PC-9 (cell line): ENCODE measurements around the gene TUBB8. TPM values are rescaled to one million over a fixed set of nuclear protein-coding genes. Genes with fewer than 3 reads are reported as not detected.
A peak's percentile ranks its signal among the peaks of the same experiment; 100 is the strongest.

Experiments used
- BruUV-seq: library from RNA; stranded (reverse); fragments of 400-500 nt; replicated peaks from 2 replicates; lab custom pipeline; 2021; lab: Mats Ljungman, UMichigan
- CTCF ChIA-PET: fragments of 300-600 bp; sonication (Branson Sonifier 250); formaldehyde crosslinking; loops from one replicate; lab custom pipeline; 2022; ENCODE audit warnings: antibody characterized with exemption; lab: Charles Lee
- POLR2A ChIA-PET: fragments of 300-600 bp; sonication (Branson Sonifier 250); formaldehyde crosslinking; loops from one replicate; lab custom pipeline; 2022; ENCODE audit warnings: antibody characterized with exemption; ENCODE audit not compliant: unreplicated experiment; lab: Charles Lee
- DNase-seq, 2 experiments: peaks; one replicate each; pipeline versions ENCODE4 v3.0.0 to v3.0.0-alpha.2; 2015 to 2022; ENCODE audit warnings: mixed read lengths in 1 of 2
- H2AFZ ChIP-seq: fragments of 200-600 bp; sonication (generic); 2 replicates; pipeline ENCODE4 v1.8.1; 2017; ENCODE audit warnings: antibody characterized with exemption
- H3F3A ChIP-seq: fragments of 200-600 bp; sonication (generic); 2 replicates; pipeline ENCODE4 v1.8.1; 2017; ENCODE audit warnings: antibody characterized with exemption, mild to moderate bottlenecking, low read depth; ENCODE audit not compliant: insufficient read depth
- H3K27ac ChIP-seq: fragments of 200-600 bp; sonication (generic); 2 replicates; pipeline ENCODE4 v1.6.1; 2016; ENCODE audit warnings: mixed run types
- H3K27me3 ChIP-seq: fragments of 200-600 bp; sonication (generic); 2 replicates; pipeline ENCODE4 v1.6.1; 2016; ENCODE audit warnings: low read depth, mixed run types; ENCODE audit not compliant: insufficient read depth
- H3K36me3 ChIP-seq: fragments of 200-600 bp; sonication (generic); 2 replicates; pipeline ENCODE4 v1.6.1; 2016; ENCODE audit warnings: low read depth, mixed run types
- H3K4me1 ChIP-seq: fragments of 200-600 bp; sonication (generic); replicated peaks from 2 replicates; pipeline ENCODE4 v1.6.1; 2016; ENCODE audit warnings: mixed run types; ENCODE audit not compliant: insufficient read depth
- H3K4me2 ChIP-seq: fragments of 200-600 bp; sonication (generic); 2 replicates; pipeline ENCODE4 v1.6.1; 2017; ENCODE audit warnings: mixed run types
- H3K4me3 ChIP-seq: fragments of 200-600 bp; sonication (generic); 2 replicates; pipeline ENCODE4 v1.6.1; 2016; ENCODE audit warnings: mixed run types
- H3K79me2 ChIP-seq: fragments of 200-600 bp; sonication (generic); 2 replicates; pipeline ENCODE4 v1.6.1; 2017; ENCODE audit warnings: low read depth, mixed run types
- H3K9me2 ChIP-seq: fragments of 200-600 bp; sonication (generic); 2 replicates; pipeline ENCODE4 v1.8.1; 2017; ENCODE audit warnings: mild to moderate bottlenecking; ENCODE audit not compliant: insufficient read depth
- H3K9me3 ChIP-seq: fragments of 200-600 bp; sonication (generic); 2 replicates; pipeline ENCODE4 v1.8.1; 2016; ENCODE audit warnings: low read depth; ENCODE audit not compliant: insufficient read depth
- H4K20me1 ChIP-seq: fragments of 200-600 bp; sonication (generic); 2 replicates; pipeline ENCODE4 v1.8.1; 2017; ENCODE audit not compliant: insufficient read depth
- EZH2 ChIP-seq: fragments of 200-600 bp; sonication (generic); IDR thresholded peaks from 2 replicates; pipeline ENCODE4 v1.8.0; 2017; ENCODE audit warnings: antibody characterized with exemption, low read depth
- intact Hi-C: fragments of 100-400 bp; cut with micrococcal nuclease; formaldehyde crosslinking; loops from one replicate; pipeline ENCODE4 v1.10.0; 2022; ENCODE audit not compliant: unreplicated experiment
- total RNA-seq: library from RNA; stranded (reverse); gene quantifications from 2 replicates; pipeline ENCODE4 v1.2.3, GENCODE V29; 2021
- TF ChIP-seq, protein P1 (sequence below): fragments of 200-600 bp; sonication (generic); conservative IDR thresholded peaks from 2 replicates; pipeline ENCODE4 v1.6.1; 2017; ENCODE audit warnings: mixed run types, antibody characterized with exemption, mild to moderate bottlenecking, moderate library complexity

The TUBB8 gene
- total RNA-seq, 1 experiment from 2014 or later = 0.59 TPM

DNA sequence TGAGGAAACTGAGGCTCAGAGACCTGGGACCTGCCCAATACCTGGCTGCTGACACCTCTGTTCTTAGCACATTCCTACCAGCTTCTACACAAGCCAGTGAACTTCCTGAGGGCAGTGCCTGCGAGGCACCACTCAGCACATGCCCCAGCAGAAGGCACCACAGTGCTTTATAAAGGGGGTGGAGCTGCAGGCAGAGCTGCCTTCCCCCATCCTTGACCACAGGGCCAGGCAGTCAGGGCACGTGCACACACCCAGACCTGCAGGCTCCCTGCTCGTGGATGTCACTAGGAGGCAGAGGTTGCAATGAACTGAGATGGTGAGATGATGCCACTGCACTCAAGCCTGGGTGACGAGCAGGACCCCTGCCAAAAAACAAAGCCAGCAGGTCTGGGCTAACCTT is 39.2 kb upstream of the TUBB8 start:
- Histone ChIP-seq H3K27me3 (no peaks in the 10 kb centered on the region), H3K4me3 (no peak overlapping the region), H3K9me3 (no peaks in the 10 kb centered on the region), H2AFZ (no peak overlapping the region), H3K4me2 (no peak overlapping the region), H4K20me1 (no peaks in the 10 kb centered on the region), H3K27ac (no peak overlapping the region), H3K36me3 (no peaks in the 10 kb centered on the region), H3K4me1 (peaks cover 16% of the 10 kb centered on the region), H3F3A (peaks cover 4% of the 10 kb centered on the region; the same call in 1 of the 2 replicates), H3K79me2 (no peaks in the 10 kb centered on the region), H3K9me2 (no peaks in the 10 kb centered on the region)
- peak; percentile 26 to 49 for DNase-seq
- intact Hi-C loops = no loop called here
- ChIA-PET POLR2A (no interaction called here), CTCF (no interaction called here)
- BruUV-seq = no TSS peak
- TF ChIP-seq EZH2 = no peak
- TF ChIP-seq, protein P1, sequence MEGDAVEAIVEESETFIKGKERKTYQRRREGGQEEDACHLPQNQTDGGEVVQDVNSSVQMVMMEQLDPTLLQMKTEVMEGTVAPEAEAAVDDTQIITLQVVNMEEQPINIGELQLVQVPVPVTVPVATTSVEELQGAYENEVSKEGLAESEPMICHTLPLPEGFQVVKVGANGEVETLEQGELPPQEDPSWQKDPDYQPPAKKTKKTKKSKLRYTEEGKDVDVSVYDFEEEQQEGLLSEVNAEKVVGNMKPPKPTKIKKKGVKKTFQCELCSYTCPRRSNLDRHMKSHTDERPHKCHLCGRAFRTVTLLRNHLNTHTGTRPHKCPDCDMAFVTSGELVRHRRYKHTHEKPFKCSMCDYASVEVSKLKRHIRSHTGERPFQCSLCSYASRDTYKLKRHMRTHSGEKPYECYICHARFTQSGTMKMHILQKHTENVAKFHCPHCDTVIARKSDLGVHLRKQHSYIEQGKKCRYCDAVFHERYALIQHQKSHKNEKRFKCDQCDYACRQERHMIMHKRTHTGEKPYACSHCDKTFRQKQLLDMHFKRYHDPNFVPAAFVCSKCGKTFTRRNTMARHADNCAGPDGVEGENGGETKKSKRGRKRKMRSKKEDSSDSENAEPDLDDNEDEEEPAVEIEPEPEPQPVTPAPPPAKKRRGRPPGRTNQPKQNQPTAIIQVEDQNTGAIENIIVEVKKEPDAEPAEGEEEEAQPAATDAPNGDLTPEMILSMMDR = no peak

DNA sequence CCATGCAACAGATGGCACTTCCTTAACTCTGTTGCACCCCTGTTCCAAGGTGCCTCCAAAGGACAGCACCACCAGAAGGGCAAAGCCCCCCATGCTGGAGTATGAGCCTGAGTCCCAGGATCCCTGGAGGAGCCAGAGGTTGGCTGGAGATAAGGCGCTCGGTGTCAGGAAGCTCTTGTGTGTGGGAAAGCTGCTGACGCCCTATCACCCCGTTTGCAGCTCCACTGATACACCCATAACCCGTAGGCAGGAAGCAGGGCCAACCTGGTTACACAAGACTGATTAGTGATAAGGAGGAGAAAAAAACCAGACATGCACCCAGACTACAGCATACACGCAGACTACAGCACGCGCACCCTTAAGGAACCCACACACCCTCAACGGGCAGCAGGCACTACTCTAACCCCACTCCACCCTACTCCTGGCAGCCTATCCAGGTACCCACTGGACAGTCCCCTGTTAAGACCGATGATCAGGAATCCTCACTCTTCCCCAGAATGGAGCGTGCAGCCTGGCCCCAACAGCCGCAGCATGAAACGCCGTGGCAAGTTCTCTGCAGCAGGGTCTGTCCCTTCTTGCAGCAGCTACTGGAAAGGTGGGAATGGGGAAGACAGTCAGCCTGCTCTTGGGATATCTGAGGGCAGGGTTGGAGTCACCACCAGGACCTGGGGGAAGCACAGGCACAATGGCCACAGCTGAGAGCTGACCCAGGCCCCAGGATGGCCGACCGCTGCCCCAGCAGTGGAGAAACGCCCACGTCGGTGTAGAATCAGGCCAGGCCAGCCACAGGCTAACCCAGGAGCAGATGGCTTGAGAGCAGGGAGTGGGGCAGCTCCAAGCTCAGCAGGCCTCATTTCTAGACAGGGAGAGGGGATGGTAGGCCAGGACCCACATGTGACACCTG is 38.3 kb upstream of the TUBB8 start:
- H3K79me2 ChIP-seq = no peaks in the 10 kb centered on the region
- intact Hi-C loops = no loop called here
- ChIA-PET POLR2A (no interaction called here), CTCF (no interaction called here)
- H2AFZ ChIP-seq = no peak overlapping the region
- H3K36me3 ChIP-seq = no peaks in the 10 kb centered on the region
- no peaks in the 10 kb centered on the region for H4K20me1 ChIP-seq
- BruUV-seq = no TSS peak
- no peaks in the 10 kb centered on the region for H3K27me3 ChIP-seq
- no peaks in the 10 kb centered on the region for H3K9me2 ChIP-seq
- H3K4me2 ChIP-seq = no peak overlapping the region
- TF ChIP-seq, protein P1 = no peak
- TF ChIP-seq EZH2 = no peak
- no peak overlapping the region for H3K27ac ChIP-seq
- H3K4me3 ChIP-seq = no peak overlapping the region
- DNase-seq = no peak
- H3K9me3 ChIP-seq = no peaks in the 10 kb centered on the region
- H3F3A ChIP-seq = peaks cover under 1% of the 10 kb centered on the region; the same call in 1 of the 2 replicates
- H3K4me1 ChIP-seq = peaks cover 8% of the 10 kb centered on the region

DNA sequence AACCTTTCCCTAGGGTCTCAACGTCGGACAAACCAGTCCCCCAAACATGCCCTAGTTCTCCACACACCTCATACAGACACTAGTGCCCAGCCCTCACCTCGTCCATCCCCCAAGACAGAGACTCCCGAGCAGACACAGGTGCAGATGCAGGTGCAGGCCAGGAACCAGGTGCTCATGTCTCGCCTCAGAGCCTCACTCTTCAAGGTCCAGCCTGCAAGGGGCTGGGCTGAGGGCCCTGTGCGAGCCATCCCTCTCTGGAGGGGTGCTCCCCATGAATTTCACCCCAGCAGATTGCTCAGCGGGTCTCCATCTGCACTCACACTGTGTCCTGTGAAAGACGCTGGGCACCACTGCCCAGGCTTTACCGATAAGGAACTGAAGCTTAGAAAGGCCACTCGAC is 36.9 kb upstream of the TUBB8 start:
- Histone ChIP-seq H3K9me2 (no peaks in the 10 kb centered on the region), H3K27me3 (no peaks in the 10 kb centered on the region), H3K36me3 (no peaks in the 10 kb centered on the region), H3F3A (no peaks in the 10 kb centered on the region), H2AFZ (no peak overlapping the region), H3K4me2 (no peak overlapping the region), H3K27ac (no peak overlapping the region), H3K79me2 (no peaks in the 10 kb centered on the region), H4K20me1 (no peaks in the 10 kb centered on the region), H3K9me3 (no peaks in the 10 kb centered on the region), H3K4me1 (no peaks in the 10 kb centered on the region), H3K4me3 (no peak overlapping the region)
- BruUV-seq = no TSS peak
- TF ChIP-seq EZH2 = no peak
- TF ChIP-seq, protein P1 = no peak
- intact Hi-C loops = no loop called here
- CTCF ChIA-PET = no interaction called here
- POLR2A ChIA-PET = no interaction called here
- no peak for DNase-seq
